Prostate gland (tissue), 2 donors: ENCODE measurements around the gene ROGDI. TPM values are rescaled to one million over a fixed set of nuclear protein-coding genes. Genes with fewer than 3 reads are reported as not detected.

Source experiments
- DNase-seq: peaks from one replicate; pipeline ENCODE4 v3.0.0-alpha.2; 2019; ENCODE audit warnings: low spot score
- H3K27ac ChIP-seq, 2 donors: fragments of 200-600 bp; sonication (generic); 2 replicates each; pipeline ENCODE4 v1.5.1; 2017 to 2019
- H3K27me3 ChIP-seq: fragments of 200-600 bp; sonication (generic); replicated peaks from 2 replicates; pipeline ENCODE4 v1.5.1; 2019; ENCODE audit not compliant: insufficient read depth
- H3K36me3 ChIP-seq, 2 donors: fragments of 200-600 bp; sonication (generic); 1 replicate in 1 of 2; 2 replicates in 1 of 2; pipeline versions ENCODE4 v1.5.1 to v1.8.1; 2017 to 2019
- H3K4me1 ChIP-seq: fragments of 200-600 bp; sonication (generic); replicated peaks from 2 replicates; pipeline ENCODE4 v1.5.1; 2019
- H3K4me3 ChIP-seq, 2 donors: fragments of 200-600 bp; sonication (generic); 2 replicates each; pipeline ENCODE4 v1.5.1; 2017 to 2019
- H3K9me3 ChIP-seq: fragments of 200-600 bp; sonication (generic); 2 replicates; pipeline ENCODE4 v1.5.1; 2017
- CTCF ChIP-seq, 4 experiments: fragments of 200-600 bp in 2 of 4; fragments of 450-650 bp in 2 of 4; sonication (generic) in 2 of 4; IDR thresholded peaks; 1 replicate in 3 of 4; 2 replicates in 1 of 4; pipeline ENCODE4 v1.5.1; 2016 to 2019; ENCODE audit warnings: antibody characterized with exemption in 4 of 4, mild to moderate bottlenecking in 2 of 4, moderate library complexity in 2 of 4
- POLR2A ChIP-seq: fragments of 450-650 bp; IDR thresholded peaks from one replicate; pipeline ENCODE4 v1.6.1; 2016; ENCODE audit warnings: antibody characterized with exemption, mild to moderate bottlenecking
- POLR2AphosphoS5 ChIP-seq: sonication (generic); formaldehyde crosslinking; IDR thresholded peaks from one replicate; pipeline ENCODE4 v1.6.1; 2017; ENCODE audit warnings: antibody characterized with exemption
- WGBS: methylation state at CpG from one replicate; pipeline ENCODE4 v1.1.5; 2018; 5-methylcytosine and 5-hydroxymethylcytosine counted together
- intact Hi-C: fragments of 100-400 bp; cut with DNase I; formaldehyde crosslinking; loops from one replicate; pipeline ENCODE4 v1.14.2; 2022
- total RNA-seq, 2 donors: library from RNA; depleted of rRNA; stranded (reverse); fragments of >200 nt; gene quantifications; one replicate each; pipeline ENCODE4 v1.1.0, GENCODE V29; 2016

ROGDI gene
- total RNA-seq, 2 donors from 2014 or later: 37.5 to 46.9 TPM

- no peaks in the 10 kb centered on the region for H3K27me3 ChIP-seq
- WGBS: under 1% methylated on average over 31 of the region's 59 CpGs
- H3K4me3 ChIP-seq: peak overlapping the region; percentile 67 to 70
- H3K4me1 ChIP-seq: peaks cover 13% of the 10 kb centered on the region
- peak overlapping the region; percentile 80 to 85 for H3K27ac ChIP-seq
- intact Hi-C loops: loop anchor here (10.0 kb wide), 1 partner anchor 68 kb away; the partner anchor contains the start of genes ANKS3 and DNAAF8
- H3K36me3 ChIP-seq: peaks cover 0 to 14% of the 10 kb centered on the region in 2 donors
- peak; percentile 91 for DNase-seq
- TF ChIP-seq CTCF (IDR thresholded peaks at IDR 0.05): peak in 3 of 4 experiments; percentile 20 to 68 (median 60)
- TF ChIP-seq POLR2AphosphoS5: peak; percentile 45
- TF ChIP-seq POLR2A: no peak
- H3K9me3 ChIP-seq: no peaks in the 10 kb centered on the region
Measured at GRCh38 chr16:4802659-4803287, 340 bp upstream of the ROGDI start.

GRCh38 chr16:4801051-4801961 lies 1.1 kb downstream of the ROGDI start:
- intact Hi-C loops: loop anchor here (10.0 kb wide), 1 partner anchor 67 kb away; the partner anchor contains the start of genes ANKS3 and DNAAF8
- Histone ChIP-seq H3K27me3 (no peaks in the 10 kb centered on the region), H3K27ac (peak overlapping the region; percentile 80 to 85), H3K36me3 (peaks cover 0 to 14% of the 10 kb centered on the region in 2 donors), H3K4me1 (peaks cover 13% of the 10 kb centered on the region), H3K4me3 (peak overlapping the region; percentile 67 to 70), H3K9me3 (no peaks in the 10 kb centered on the region)
- DNase-seq: no peak
- TF ChIP-seq POLR2A (no peak), CTCF (IDR thresholded peaks at IDR 0.05) (peak in 1 of 4 experiments; percentile 1), POLR2AphosphoS5 (no peak)
- 36% methylated on average over 27 of the region's 29 CpGs for WGBS

GRCh38 chr16:4800290-4801041 lies 2.0 kb downstream of the ROGDI start:
- H3K9me3 ChIP-seq: no peaks in the 10 kb centered on the region
- H3K4me3 ChIP-seq: no peak overlapping the region
- TF ChIP-seq POLR2A: no peak
- TF ChIP-seq CTCF (IDR thresholded peaks at IDR 0.05): no peak
- peak; percentile 34 for TF ChIP-seq POLR2AphosphoS5
- peaks cover 13% of the 10 kb centered on the region for H3K4me1 ChIP-seq
- H3K36me3 ChIP-seq: peaks cover 0 to 14% of the 10 kb centered on the region in 2 donors
- intact Hi-C loops: loop anchor here (10.0 kb wide), 1 partner anchor 66 kb away; the partner anchor contains the start of genes ANKS3 and DNAAF8
- no peaks in the 10 kb centered on the region for H3K27me3 ChIP-seq
- H3K27ac ChIP-seq: peak overlapping the region; percentile 22 to 51
- DNase-seq: peak; percentile 58
- WGBS: 54% methylated on average over 17 of the region's 17 CpGs

- Histone ChIP-seq H3K4me3 (no peak overlapping the region), H3K9me3 (no peaks in the 10 kb centered on the region), H3K4me1 (peaks cover 13% of the 10 kb centered on the region), H3K27ac (no peak overlapping the region), H3K36me3 (peaks cover 0 to 3% of the 10 kb centered on the region in 2 donors), H3K27me3 (no peaks in the 10 kb centered on the region)
- 93% methylated on average over 19 of the region's 19 CpGs for WGBS
- no peak for DNase-seq
- TF ChIP-seq CTCF (IDR thresholded peaks at IDR 0.05) (no peak), POLR2AphosphoS5 (no peak), POLR2A (no peak)
- intact Hi-C loops: no loop called here
Measured at GRCh38 chr16:4799171-4799855, 3.1 kb downstream of the ROGDI start.
